NCI-H1417 treated with DMSO at 0.1 percent for 48 hours (cell line): ENCODE results near the gene GPBP1.
"Not testable (repeated sequence)": the region's sequence is repeated elsewhere in the genome, so short reads cannot be mapped to it uniquely, and the experiment has no call there.

ENCODE experiments used
- DNase-seq: peaks from one replicate; lab custom pipeline; 2025; lab: John Stamatoyannopoulos, UW

The GPBP1 gene

DNA sequence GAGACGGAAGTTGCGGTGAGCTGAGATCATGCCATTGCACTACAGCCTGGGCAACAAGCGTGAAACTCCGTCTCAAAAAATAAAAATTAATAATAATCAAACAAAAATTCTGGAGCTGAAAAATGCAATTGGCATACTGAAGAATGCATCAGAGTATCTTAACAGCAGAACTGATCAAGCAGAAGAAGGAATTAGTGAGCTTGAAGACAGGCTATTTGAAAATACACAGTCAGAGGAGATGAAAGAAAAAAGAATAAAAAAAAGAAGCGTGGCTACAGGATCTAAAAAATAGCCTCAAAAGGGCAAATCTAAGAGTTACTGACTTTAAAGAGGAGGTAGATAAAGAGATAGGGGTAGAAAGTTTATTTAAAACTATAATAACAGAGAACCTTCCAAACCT, 111.2 kb downstream of the GPBP1 start:
- DNase-seq: not testable (repeated sequence)

DNA sequence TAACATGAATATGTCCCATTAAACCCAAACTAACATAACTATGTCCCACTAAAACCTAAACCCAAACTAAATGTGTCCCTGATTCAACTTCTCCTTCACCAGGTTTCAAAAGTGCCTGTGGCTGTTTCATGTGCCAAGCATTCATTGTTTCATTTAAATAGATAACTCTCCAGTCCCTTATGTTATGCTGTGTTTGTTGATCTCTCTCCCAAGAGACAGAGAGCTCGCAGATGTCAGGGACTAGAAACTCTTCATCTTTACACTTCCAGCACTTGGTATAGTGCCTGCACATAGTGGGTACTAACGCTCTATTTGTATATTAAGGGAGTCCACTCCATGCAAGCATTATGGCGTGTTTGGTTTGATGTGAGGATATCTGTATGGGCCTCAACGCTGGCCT, 118.0 kb downstream of the GPBP1 start:
- DNase-seq: no peak

DNA sequence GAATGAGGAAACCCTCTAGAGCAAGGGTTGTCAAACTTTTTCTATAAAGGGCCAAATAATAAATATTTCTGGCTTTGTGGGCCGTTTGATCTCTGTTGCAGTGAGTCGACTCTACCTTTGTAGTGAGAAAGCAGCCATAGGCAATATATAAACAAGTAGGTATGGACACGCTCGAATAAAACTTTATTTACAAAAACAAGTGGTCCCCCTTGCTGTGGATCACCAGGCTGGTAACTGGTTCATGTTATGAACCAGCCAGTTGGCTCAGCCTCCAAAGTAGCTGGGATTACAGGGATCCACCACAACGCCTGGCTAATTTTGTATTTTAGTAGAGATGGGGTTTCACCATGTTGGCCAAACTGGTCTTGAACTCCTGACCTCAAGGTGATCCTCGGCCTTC, 118.5 kb downstream of the GPBP1 start:
- DNase-seq: no peak

DNA sequence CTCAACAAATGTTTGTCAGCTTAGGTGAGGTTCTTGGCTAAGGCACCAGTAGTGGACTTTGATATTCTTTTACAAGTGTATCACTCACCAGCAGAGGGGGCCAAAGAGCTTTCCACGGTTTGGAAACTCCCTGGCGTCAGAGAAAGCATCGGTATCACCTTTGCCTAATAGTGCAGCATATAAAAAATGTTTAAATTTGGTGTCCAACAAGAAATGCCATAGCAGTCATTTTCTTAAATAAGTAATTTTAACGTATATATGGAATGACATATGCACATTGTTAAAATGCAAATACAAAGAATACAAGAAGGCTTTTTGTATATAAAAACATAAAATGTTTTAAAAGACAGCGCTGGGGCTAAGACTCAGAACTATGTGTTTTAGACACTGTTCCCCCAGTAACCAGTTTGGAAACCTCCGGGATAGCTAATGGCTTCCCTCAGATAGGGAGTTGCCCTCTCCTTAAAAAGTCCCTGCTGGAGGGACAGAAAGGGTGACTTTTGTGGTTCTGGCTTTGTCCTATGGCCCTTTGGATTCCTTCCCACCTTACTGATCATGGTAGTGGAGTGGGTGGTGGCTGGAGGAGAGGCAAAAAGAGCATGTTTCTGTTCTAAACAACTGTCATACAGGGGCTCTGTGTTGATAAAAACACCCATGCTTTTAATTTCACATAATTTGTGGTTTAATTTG, 124.6 kb downstream of the GPBP1 start:
- DNase-seq: no peak

DNA sequence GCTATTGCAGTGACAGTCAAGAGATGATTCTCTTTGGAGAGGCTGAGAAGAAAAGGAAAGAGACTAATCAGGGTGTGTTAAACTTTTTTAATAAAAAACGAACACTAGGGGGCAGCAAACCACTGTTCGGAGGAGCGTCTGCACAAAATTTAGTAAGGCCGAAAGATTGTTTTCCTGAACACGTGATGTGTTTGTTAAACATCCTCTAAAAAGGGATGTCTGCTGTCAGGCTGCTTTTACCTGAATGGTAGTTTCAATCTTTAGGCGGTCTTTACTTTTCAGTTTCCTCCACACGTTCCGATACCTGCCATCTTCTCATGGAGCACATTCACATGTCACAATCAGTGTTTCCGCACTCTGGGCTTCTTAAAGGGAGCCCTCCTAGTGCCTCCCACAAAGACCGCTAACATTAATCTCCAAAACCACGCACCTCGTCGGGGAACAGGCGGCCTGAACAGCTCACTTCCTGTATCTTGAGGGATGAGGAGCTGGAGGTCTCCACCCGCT, 125.2 kb downstream of the GPBP1 start:
- no peak for DNase-seq

DNA sequence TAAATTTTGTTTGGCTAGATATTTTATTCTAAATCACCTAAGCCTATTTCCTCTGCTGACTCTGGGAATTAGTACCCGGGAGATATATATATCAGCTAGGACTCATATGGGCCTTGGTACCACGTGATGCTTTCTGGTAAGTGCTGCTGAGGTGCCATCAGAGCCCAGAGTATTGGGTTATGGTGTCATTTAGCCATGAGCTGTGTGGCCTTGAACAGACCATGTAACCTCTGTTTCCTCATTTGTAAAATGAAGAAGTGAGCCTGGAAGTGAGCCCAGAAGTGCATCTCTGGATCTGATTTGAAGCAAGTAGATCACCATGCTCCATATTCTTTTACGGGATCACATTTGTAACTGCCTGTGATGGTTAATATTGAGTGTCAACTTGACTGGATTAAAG, 126.1 kb downstream of the GPBP1 start:
- no peak for DNase-seq

DNA sequence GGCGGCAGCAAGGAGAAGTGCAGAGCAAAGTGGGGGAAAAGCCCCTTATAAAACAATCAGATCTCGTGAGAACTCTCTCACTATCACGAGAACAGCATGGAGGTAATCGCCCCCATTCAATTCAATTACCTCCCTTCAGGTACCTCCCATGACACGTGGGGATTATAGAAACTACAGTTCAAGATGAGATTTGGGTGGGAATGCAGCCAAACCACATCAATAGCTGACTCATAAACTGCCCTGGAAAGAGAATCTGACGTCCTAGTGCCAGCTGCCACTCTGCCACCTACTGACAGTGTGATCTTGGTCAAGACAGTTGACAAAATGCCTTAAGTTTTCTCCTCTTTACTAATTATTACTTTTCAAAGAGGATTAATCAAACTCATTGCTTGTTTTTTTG, 128.3 kb downstream of the GPBP1 start:
- DNase-seq: no peak

DNA sequence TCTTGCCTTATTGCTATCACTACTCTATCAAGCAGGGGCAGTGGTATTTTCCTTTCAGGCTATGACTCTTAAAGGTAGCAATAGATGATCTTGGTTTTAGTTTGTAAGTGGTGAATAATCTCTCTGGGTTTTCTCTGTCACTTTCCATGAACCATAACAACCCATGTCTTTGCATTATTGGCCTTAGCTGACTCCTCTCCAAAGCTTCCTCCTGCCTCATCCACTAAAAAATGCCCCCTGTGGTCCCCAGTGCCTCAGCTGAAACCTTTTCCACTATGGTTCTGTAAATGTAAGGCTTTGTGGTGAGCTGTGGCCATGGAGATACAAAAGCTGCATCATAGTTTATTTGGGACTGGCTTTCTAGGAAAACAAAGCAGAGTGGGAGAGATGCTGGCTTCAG, 128.8 kb downstream of the GPBP1 start:
- DNase-seq: no peak

DNA sequence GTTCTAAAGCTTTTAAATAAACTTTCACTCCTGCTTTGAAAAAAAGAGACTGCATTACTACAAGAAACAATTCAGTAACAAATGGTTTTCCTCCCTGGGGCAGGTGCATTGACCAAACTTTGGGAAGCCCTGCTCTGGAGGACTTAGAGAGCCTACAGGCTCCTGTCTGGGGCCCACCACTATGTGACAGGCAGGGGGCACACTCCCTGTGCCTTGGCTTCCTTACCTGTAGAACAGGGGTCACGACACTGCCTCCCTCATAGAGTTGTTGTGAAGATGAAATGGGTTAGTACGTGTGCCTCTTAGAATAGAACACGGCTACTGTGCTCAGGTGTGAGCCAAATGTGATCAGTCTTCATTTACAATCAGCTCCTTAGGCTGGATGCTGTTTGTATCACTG, 130.1 kb downstream of the GPBP1 start:
- no peak for DNase-seq

DNA sequence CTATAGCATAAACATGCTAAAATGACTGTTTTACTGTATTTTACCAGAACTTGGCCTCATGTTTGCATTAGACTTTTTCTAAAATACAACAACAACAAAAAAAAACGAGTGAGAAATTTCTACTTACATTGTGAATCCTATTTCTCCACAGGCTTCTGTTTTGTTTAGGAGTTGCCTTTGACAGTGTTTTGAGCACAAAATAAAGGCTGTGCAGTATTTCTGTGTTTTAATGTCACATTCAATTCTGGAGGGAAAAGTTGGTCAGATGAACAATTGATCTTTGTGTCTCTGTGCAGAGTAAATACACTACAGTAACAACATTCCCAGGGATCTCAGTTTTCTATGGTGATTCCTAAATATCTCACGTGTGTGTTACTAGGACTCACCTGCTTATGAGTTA, 131.1 kb downstream of the GPBP1 start:
- no peak for DNase-seq

DNA sequence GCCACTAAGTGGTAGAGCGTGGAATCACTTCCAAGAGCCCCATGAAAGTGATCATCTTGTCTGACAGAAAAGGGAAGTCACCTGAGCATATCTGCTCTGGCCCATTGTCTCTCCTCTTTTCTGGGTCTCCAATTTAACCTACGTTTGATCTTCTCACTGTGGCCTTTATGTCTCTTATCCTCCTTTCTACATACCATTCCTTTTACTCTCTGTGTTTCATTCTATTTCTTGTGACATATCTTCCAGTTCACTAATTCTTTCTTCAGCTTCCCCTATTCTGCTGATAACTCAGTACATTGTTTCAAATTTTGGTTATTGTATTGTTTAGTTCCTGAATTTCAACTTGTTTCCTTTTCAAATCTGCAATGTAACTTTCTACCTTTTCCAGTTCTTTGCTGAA, 132.5 kb downstream of the GPBP1 start:
- no peak for DNase-seq

DNA sequence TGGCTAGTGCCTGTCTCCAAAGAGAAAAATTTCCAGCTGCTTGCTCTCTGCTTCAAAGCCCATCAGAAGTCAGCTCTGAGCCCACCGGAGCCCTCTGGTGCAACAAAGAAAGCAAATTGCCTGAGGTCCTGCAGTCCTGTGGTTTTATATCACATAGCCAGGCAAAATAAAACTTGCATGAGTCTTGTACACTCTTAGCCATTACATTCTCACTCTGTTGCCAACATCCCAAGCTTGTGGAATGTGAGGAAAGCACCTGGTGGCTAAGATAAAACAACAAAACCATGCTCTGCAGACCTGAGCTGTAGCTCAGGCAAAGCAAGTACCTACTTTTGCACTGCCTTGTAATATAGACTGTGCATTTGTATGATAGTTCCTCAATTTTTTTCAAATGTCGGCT, 133.7 kb downstream of the GPBP1 start:
- DNase-seq: no peak

DNA sequence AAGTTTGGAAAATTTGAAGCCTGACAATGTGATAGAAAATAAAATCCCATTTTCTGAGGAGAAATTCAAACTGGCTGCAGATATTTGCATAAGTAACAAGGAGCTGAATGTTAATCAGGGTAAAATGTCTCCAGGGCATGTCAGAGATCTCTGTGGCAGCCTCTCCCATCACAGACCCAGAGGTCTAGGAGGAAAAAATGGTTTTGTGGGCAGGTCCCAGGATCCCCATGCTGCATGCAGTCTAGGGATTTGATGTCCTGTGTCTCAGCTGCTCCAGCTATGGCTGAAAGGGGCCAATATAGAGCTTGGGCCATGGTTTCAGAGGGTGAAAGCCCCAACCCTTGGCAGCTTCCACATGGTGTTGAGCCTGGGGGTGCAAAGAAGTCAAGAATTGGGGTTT, 135.2 kb downstream of the GPBP1 start:
- DNase-seq: not testable (repeated sequence)

DNA sequence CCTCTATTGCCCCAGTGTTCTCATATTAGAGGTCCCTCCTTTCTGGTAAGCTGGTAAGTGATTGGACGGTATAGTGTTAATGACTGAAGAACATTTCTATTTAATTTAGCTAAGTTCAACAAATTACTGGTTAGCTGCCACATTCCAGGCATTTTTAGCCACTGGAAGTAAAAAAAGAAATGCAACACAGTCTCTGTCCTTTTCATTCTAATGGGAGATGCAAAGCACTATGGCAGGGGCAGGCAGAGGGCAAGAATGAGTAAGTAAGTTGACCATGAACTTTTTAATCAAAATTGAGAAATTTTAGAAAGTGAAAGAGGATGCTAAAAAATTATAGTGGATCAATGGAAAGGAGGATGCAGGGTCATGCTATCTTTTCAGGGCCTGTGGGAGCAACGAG, 137.4 kb downstream of the GPBP1 start:
- DNase-seq: no peak

DNA sequence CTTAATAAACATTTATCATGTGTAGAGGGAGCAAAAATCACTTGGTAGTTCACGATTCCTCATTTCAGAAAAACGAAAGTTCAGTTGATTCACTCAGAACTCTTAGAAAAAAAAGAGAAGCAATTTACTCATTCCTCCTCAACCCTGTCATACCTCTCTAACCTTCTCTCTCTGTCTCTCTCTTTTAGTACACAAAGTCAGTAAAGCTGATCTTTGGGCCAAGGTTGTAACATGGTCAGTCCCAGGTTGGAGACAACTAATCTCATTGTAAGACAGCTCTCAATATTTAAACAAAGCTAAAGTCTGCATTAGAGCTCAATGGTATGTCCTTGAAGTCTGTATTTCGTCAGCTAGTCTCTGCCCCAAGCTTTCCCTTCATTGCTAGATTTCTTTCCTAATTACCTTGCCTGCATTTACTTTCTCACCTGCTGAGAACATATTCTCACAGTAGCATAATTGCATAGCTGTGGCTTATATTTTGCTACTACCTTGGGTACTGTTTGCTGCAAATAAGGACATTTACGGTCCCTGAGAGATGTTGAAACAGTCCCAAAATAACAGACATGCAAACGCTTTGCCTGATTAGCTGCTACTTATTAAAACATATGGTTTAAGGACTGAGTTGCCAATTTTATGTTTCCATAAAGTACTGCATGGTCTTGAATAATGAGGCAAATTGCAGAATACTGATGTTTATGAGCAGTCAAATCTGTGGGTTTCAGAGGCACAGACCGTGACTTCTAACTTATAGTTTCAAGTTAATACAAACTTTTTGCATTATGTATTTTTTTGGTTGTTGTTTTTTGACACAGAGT, 138.3 kb downstream of the GPBP1 start:
- no peak for DNase-seq

DNA sequence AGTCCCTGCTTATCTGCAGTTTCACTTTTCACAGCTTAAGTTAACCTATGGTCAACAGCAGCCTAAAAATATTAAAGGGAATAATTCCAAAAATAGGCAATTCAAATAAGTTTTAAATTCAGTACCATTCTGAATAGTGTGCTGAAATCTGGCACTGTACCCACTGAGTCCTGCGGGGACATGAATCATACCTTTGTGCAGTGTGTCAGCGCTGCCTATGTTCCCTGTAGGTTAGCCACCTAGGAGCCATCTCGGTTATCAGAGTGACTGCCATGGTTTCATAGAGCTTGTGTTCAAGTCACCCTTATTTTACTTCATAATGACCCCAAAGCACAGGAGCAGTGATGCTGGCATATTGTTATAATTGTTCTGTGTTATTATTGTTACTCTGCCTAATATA, 139.9 kb downstream of the GPBP1 start:
- DNase-seq: no peak
